Astrocyte of the spinal cord (primary cell): Measurements from ENCODE around the gene TMEM236.

Experiments used
- DNase-seq: peaks from one replicate; pipeline ENCODE4 v3.0.0; 2011; ENCODE audit warnings: low read depth, low spot score
- H3K4me3 ChIP-seq: 2 replicates; pipeline ENCODE4 v1.5.1; 2011; ENCODE audit warnings: low read depth, mild to moderate bottlenecking, low read length, moderate library complexity
- CTCF ChIP-seq: IDR thresholded peaks from 2 replicates; pipeline ENCODE4 v1.5.1; 2012; ENCODE audit warnings: low read depth, mild to moderate bottlenecking, low read length, inconsistent platforms
- in situ Hi-C: cut with HindIII; loops from 2 replicates; pipeline ENCODE4 v1.10.0; 2017; ENCODE audit warnings: low sequenced_read_pairs

Gene TMEM236

GRCh38 chr10:17790651-17791050 lies 38.6 kb downstream of the TMEM236 start:
- DNase-seq: no peak
- in situ Hi-C loops: no loop called here
- TF ChIP-seq CTCF: no peak
- no peak overlapping the region for H3K4me3 ChIP-seq

DNA sequence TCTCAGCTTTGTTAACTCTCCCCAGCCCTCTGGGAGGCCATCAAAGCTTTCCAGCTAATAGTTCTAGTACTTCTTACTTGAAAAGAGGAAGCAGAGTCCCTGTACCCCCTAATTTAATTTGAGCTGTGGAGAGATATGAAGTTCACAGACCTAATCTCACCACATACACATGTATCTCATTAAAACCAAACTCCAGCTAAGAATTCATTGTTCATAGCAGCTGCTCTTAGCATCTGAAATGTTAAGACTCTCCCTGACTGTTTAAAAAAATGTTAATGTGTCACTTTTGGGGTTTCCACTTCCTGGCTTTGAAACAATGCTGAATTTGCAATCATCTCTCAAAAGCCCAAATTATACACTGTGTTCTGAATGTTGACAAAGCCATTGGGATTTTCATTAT lies 41.0 kb downstream of the TMEM236 start:
- no peak for TF ChIP-seq CTCF
- in situ Hi-C loops: no loop called here
- DNase-seq: no peak
- H3K4me3 ChIP-seq: no peak overlapping the region

DNA sequence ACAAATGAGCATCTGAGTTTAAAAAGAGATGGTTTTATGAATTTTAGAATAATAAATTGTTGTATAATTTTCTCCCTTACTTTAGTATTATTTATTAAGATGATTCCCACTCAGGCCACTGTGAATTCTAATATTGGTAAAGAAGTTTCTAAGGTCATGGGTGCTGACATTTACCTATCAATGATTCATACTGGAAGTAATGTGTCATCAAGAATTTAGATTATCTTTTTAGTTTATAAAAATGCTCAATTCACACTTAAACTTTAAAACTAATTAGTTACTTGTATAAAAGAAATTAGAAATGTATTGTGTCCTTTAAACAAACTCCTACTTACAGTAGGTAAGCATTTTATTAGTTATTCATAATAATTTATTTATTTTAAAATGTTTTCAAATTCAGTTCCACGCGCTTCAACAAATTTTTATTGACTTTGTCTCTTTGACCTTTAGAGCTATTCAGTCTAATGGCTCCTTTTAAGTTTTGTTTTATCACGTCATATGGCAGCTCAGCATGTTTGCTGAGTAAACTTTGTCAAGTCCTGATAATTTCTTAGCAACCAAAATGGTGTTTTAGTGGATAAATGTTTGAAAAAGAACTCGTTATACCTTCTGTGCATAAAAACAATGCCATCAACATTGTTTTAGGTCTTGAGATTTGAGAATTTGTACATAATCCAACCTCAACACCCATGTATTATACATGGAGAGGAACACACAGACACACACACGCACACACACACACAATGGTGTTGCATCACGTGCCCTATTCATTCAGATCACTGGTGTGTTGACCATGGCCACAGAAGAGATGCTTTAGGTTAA lies 42.0 kb downstream of the TMEM236 start:
- TF ChIP-seq CTCF: no peak
- in situ Hi-C loops: no loop called here
- no peak for DNase-seq
- H3K4me3 ChIP-seq: no peak overlapping the region

DNA sequence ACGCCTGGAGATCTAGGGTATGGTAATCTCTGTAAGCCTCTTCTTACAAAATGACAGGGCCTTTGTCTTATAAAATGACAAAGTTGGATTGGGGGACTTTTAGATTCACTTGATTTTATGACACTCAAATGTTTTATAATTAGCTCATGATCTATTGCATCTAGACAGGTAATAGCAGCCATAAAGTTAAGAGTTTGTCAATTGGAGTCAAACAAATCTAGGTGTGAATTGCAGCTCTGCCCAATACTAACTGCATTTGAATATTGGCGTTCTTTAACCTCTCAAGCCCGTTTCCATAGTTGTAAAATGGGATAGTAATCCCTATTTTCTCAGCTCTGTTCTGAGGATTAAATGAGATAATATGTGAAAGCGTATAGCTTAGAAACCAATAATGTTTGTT lies 43.1 kb downstream of the TMEM236 start:
- in situ Hi-C loops: no loop called here
- DNase-seq: no peak
- H3K4me3 ChIP-seq: no peak overlapping the region
- TF ChIP-seq CTCF: no peak

DNA sequence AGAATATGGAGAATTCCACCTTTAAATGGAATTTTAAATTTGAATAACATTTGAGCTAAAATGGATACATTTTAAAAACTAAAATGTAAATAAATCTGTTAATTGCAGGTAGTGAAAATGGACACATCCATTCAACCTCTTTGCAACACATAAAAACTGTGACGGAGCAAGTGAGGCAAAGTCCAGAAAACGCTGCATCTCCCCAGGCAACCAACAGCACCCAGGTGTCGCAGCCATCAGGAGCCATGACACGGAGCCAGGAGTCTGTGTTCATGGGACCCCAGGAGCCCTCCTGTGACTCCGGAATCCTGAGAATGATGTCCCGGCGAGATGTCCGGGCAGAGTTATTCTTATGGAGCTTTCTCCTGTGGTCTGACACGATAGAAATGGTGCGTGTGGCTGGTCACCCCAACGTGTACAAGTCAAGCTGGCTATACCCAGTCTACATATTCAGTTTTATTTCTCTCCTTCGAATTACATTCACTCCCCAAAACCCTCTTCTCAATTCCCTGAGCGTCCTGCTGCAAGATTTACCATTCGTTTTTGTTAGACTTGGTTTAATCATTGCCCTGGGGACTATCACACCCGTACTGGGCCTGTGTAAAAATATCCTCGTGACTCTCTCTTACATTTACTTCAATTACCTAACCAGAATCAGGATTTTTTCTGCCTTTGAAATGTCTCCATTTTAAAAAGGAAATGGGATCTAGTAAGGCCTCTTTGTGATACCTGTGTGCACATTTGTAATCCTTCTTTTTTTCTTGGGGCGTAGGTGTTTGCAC lies 44.0 kb downstream of the TMEM236 start:
- H3K4me3 ChIP-seq: no peak overlapping the region
- in situ Hi-C loops: no loop called here
- DNase-seq: no peak
- TF ChIP-seq CTCF: no peak

GRCh38 chr10:17801507-17801906 lies 49.5 kb downstream of the TMEM236 start:
- no peak for TF ChIP-seq CTCF
- in situ Hi-C loops: no loop called here
- DNase-seq: no peak
- H3K4me3 ChIP-seq: no peak overlapping the region
